A549 (cell line): ENCODE data around the gene TRIM15.

Source experiments
- CTCF ChIP-seq: fragments of >200 bp; sonication (Bioruptor Twin); formaldehyde crosslinking; IDR thresholded peaks from 3 replicates; pipeline ENCODE4 v1.5.1; 2016
- ELK1 ChIP-seq: fragments of 150-350 bp; IDR thresholded peaks from 2 replicates; pipeline ENCODE4 v1.6.1; 2014; ENCODE audit warnings: low read depth, mild to moderate bottlenecking, low read length
- EP300 ChIP-seq, 2 experiments: fragments of >200 bp; sonication (Bioruptor Twin); formaldehyde crosslinking; IDR thresholded peaks; 2 replicates in 1 of 2; 3 replicates in 1 of 2; pipeline ENCODE4 v1.6.1; 2016 to 2017
- ESRRA ChIP-seq: fragments of 150-350 bp; IDR thresholded peaks from 2 replicates; pipeline ENCODE4 v1.6.1; 2014; ENCODE audit warnings: mild to moderate bottlenecking, low read length, borderline replicate concordance
- HOXB13 ChIP-seq: fragments of 250-450 bp; sonication (Bioruptor Pico); IDR thresholded peaks from 2 replicates; pipeline ENCODE4 v1.5.0; 2020; ENCODE audit warnings: low read depth, mild to moderate bottlenecking, moderate library complexity
- MAZ ChIP-seq: fragments of 150-350 bp; IDR thresholded peaks from 2 replicates; pipeline ENCODE4 v1.6.1; 2014; ENCODE audit warnings: antibody characterized with exemption, low read depth, low read length, borderline replicate concordance
- PHF8 ChIP-seq: fragments of 200-600 bp; sonication (generic); IDR thresholded peaks from 2 replicates; pipeline ENCODE4 v1.6.1; 2016; ENCODE audit warnings: low read depth, mild to moderate bottlenecking, antibody characterized with exemption, moderate library complexity, borderline replicate concordance
- POLR2A ChIP-seq: IDR thresholded peaks from 2 replicates; pipeline ENCODE4 v1.6.1; 2012; ENCODE audit warnings: mild to moderate bottlenecking, low read length
- RAD21 ChIP-seq, 2 experiments: fragments of >200 bp in 1 of 2; sonication (Bioruptor Twin) in 1 of 2; formaldehyde crosslinking in 1 of 2; IDR thresholded peaks in 1 of 2; conservative IDR thresholded peaks in 1 of 2; 2 replicates in 1 of 2; 3 replicates in 1 of 2; pipeline ENCODE4 v1.6.1; 2012 to 2018; ENCODE audit warnings: inconsistent platforms in 1 of 2
- RFX5 ChIP-seq: fragments of 450-650 bp; IDR thresholded peaks from 2 replicates; pipeline ENCODE4 v1.7.1; 2014; ENCODE audit warnings: antibody characterized with exemption, mild to moderate bottlenecking, moderate library complexity
- SREBF2 ChIP-seq: fragments of 450-650 bp; IDR thresholded peaks from 2 replicates; pipeline ENCODE4 v1.6.1; 2014; ENCODE audit warnings: mild to moderate bottlenecking, moderate library complexity
- TF ChIP-seq, protein P1 (sequence below): fragments of 200-600 bp; sonication (generic); IDR thresholded peaks from 2 replicates; pipeline ENCODE4 v1.6.1; 2016; ENCODE audit warnings: antibody characterized with exemption, mild to moderate bottlenecking, moderate library complexity

DNA sequence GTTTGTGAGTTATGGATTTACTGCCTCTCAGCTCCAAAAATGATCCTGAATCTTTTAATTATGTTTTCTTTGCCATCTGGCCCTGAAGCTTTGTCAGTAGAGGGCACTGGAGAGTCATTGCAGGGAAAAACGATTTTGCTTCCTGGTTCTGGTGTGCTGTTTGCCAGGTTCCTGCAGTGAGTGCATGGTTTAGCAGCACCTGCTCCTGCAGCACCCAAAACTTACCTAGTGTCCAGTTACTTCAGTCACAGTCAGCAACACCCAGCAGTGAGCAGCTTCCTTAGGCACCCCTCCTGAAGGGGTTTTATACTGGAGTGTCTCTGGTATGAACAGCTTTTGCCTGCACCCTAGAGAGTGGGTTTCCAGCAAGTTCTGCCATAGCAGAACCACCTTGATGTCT is 55.9 kb downstream of the TRIM15 start:
- TF ChIP-seq POLR2A (no peak), CTCF (peak; percentile 71), PHF8 (no peak), ELK1 (no peak), SREBF2 (no peak), RAD21 (conservative IDR thresholded peaks at IDR 0.05 in 1 of 2, IDR thresholded peaks at IDR 0.05 in 1 of 2) (peak; percentile 60 to 66), RFX5 (no peak), ESRRA (no peak), MAZ (no peak), HOXB13 (CRISPR knock-in tag) (no peak), EP300 (IDR thresholded peaks at IDR 0.05) (no peak)
- TF ChIP-seq, protein P1, sequence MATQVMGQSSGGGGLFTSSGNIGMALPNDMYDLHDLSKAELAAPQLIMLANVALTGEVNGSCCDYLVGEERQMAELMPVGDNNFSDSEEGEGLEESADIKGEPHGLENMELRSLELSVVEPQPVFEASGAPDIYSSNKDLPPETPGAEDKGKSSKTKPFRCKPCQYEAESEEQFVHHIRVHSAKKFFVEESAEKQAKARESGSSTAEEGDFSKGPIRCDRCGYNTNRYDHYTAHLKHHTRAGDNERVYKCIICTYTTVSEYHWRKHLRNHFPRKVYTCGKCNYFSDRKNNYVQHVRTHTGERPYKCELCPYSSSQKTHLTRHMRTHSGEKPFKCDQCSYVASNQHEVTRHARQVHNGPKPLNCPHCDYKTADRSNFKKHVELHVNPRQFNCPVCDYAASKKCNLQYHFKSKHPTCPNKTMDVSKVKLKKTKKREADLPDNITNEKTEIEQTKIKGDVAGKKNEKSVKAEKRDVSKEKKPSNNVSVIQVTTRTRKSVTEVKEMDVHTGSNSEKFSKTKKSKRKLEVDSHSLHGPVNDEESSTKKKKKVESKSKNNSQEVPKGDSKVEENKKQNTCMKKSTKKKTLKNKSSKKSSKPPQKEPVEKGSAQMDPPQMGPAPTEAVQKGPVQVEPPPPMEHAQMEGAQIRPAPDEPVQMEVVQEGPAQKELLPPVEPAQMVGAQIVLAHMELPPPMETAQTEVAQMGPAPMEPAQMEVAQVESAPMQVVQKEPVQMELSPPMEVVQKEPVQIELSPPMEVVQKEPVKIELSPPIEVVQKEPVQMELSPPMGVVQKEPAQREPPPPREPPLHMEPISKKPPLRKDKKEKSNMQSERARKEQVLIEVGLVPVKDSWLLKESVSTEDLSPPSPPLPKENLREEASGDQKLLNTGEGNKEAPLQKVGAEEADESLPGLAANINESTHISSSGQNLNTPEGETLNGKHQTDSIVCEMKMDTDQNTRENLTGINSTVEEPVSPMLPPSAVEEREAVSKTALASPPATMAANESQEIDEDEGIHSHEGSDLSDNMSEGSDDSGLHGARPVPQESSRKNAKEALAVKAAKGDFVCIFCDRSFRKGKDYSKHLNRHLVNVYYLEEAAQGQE = no peak
